Right lobe of liver (tissue), 6 donors: Measurements from ENCODE around the gene RPL22. TPM values are rescaled to one million over a fixed set of nuclear protein-coding genes. Genes with fewer than 3 reads are reported as not detected.

Experiments used
- ATAC-seq, 4 donors: fragments of 200-7000 bp; cut with Tn5 transposase; one replicate each; pipeline ENCODE4 v1.9.1; 2020; ENCODE audit warnings: mild to moderate bottlenecking in 4 of 4, moderate library complexity in 4 of 4
- DNase-seq, 3 donors: peaks; one replicate each; pipeline ENCODE4 v3.0.0-alpha.2; 2020
- H3K27ac ChIP-seq, 3 donors: fragments of 200-600 bp; one replicate each; pipeline ENCODE4 v1.8.0; 2022
- H3K27me3 ChIP-seq, 2 donors: fragments of 200-600 bp; one replicate each; pipeline ENCODE4 v1.8.0; 2022
- H3K36me3 ChIP-seq, 4 donors: fragments of 200-600 bp; sonication (generic) in 1 of 4; one replicate each; pipeline versions ENCODE4 v1.5.1 to v1.8.0; 2017 to 2022; ENCODE audit warnings: control low read depth in 1 of 4
- H3K4me1 ChIP-seq, 4 donors: fragments of 200-600 bp; sonication (generic) in 1 of 4; one replicate each; pipeline versions ENCODE4 v1.5.1 to v1.8.0; 2017 to 2022; ENCODE audit warnings: control low read depth in 1 of 4
- H3K4me3 ChIP-seq, 3 donors: fragments of 200-600 bp; one replicate each; pipeline ENCODE4 v1.8.0; 2022
- H3K9me3 ChIP-seq, 4 donors: fragments of 200-600 bp; sonication (generic) in 1 of 4; one replicate each; pipeline versions ENCODE4 v1.5.1 to v1.8.0; 2017 to 2022; ENCODE audit warnings: control low read depth in 1 of 4
- CTCF ChIP-seq, 4 donors: fragments of 200-600 bp in 3 of 4; fragments of 450-650 bp in 1 of 4; IDR thresholded peaks; one replicate each; pipeline versions ENCODE4 v1.5.1 to v1.8.0; 2016 to 2022; ENCODE audit warnings: antibody characterized with exemption in 4 of 4, mild to moderate bottlenecking in 2 of 4
- POLR2A ChIP-seq: fragments of 450-650 bp; IDR thresholded peaks from one replicate; pipeline ENCODE4 v1.6.1; 2017; ENCODE audit warnings: antibody characterized with exemption, mild to moderate bottlenecking
- whole genome bisulfite sequencing: methylation state at CpG from one replicate; pipeline ENCODE4 v1.1.6; 2018; ENCODE audit warnings: low coverage, low lambda C conversion rate; ENCODE audit not compliant: insufficient coverage; ENCODE audit errors: missing lambda C conversion rate; 5-methylcytosine and 5-hydroxymethylcytosine counted together
- intact Hi-C, 2 donors: fragments of 100-400 bp; cut with DNase I; formaldehyde crosslinking; loops; one replicate each; pipeline versions ENCODE4 v1.11.2 to v1.14.1; 2022
- total RNA-seq, 6 experiments: library from RNA; depleted of rRNA in 2 of 6; stranded (reverse); fragments of >200 nt in 2 of 6; fragmentation: NEBNext Ultra II Directional in 3 of 6; extraction: Animal tissue kit (Norgen Biotek cat#: 25700) in 3 of 6; gene quantifications; one replicate each; pipeline versions ENCODE4 v1.1.0 to v1.2.4, GENCODE V29; 2016 to 2023
- donor health status: DM: no; HTN: yes; CAD: no.
- donor health status: DM: no; HTN: no; CAD: no.
- donor health status: DM: no; HTN: no; CAD: no.
- donor health status: DM: no; HTN: yes; CAD: no.
- donor health status: DM: no; HTN: yes; CAD: no.

The RPL22 gene
- total RNA-seq, 6 experiments from 2014 or later: 45.4 to 156 (median 134) TPM

- ATAC-seq: no peak
- Histone ChIP-seq H3K27ac (no peak overlapping the region), H3K9me3 (no peaks in the 10 kb centered on the region), H3K27me3 (peaks cover 5 to 41% of the 10 kb centered on the region in 2 donors), H3K36me3 (no peaks in the 10 kb centered on the region), H3K4me3 (no peak overlapping the region), H3K4me1 (peaks cover 0 to 25% (median 0%) of the 10 kb centered on the region in 4 donors)
- intact Hi-C loops: loop anchor here (5.0 to 10.0 kb wide), 6 partner anchors 98 to 192 kb away; partner anchors contain the start of gene ESPN (in 1 of the 2)
- DNase-seq: peak in 2 of 3 donors; percentile 42 to 44
- 6% methylated on average over 11 of the region's 24 CpGs for WGBS
- no peak for TF ChIP-seq POLR2A
Observed at GRCh38 chr1:6244401-6245049, 45.1 kb upstream of the RPL22 start.

GRCh38 chr1:6243993-6244392, 44.6 kb upstream of the RPL22 start, which contains the start of gene HES3:
Gene HES3 (plus strand): TSS chr1:6244179. CDS start chr1:6244366, 187 bp downstream.
- Histone ChIP-seq H3K4me3 (no peak within 1 kb of the TSS), H3K27ac (no peak within 1 kb of the TSS), H3K27me3 (peaks cover 5 to 41% of the 10 kb centered on the region in 2 donors), H3K9me3 (no peaks in the 10 kb centered on the region), H3K4me1 (peaks cover 0 to 24% (median 0%) of the 10 kb centered on the region in 4 donors), H3K36me3 (no peaks in the 10 kb centered on the region)
- intact Hi-C loops: loop anchor here (5.0 to 10.0 kb wide), 3 partner anchors 181 to 192 kb away; partner anchors contain the start of gene ESPN (in 1 of the 2)
- TF ChIP-seq POLR2A (no peak), CTCF (IDR thresholded peaks at IDR 0.05) (no peak)
- DNase-seq: peak in 1 of 3 donors; percentile 41
- ATAC-seq: no peak
- WGBS: 4% methylated on average over 5 of the region's 16 CpGs

DNA sequence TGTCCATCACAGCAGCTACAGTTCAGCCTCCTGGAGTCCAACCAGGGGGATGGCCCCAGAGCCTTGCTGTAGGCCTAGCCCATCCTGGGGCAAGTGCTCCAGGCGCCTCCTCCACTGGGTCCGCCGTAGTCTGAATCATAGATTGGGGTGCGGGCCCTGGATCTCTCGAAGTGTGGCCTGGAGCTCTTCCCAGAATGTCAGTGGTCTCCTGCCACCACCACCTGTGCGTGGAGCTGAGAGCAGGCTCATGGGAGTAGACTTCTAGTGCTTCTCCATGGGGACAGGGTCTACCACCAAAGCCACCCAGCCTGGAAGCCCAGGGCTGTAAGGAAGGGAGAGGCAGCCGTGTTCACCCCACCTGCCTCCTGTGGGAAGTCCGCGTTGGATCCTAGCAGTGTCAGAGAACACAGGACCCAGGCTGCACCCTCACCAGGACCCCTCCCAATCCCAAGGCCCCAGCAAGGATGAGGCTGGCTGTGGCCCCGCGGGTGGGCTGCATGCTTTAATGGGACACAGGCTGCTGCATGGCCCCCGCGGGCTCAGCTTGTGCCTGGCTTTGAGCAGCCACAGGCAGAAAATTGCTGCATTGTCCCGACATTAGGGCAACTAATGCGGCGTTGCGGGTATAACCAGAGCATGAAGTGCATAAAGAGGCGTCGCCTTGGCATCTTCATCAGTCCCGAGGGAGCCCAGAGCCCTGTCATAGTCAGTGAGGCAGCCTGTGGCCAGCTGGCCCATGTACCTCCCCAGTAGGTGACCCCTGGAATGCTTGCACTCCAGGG, 43.8 kb upstream of the RPL22 start:
- Histone ChIP-seq H3K36me3 (no peaks in the 10 kb centered on the region), H3K4me3 (no peak overlapping the region), H3K9me3 (no peaks in the 10 kb centered on the region), H3K4me1 (peaks cover 0 to 22% (median 0%) of the 10 kb centered on the region in 4 donors), H3K27me3 (peaks cover 5 to 41% of the 10 kb centered on the region in 2 donors), H3K27ac (no peak overlapping the region)
- TF ChIP-seq CTCF (IDR thresholded peaks at IDR 0.05) (no peak), POLR2A (no peak)
- intact Hi-C loops: loop anchor here (5.0 to 10.0 kb wide), 3 partner anchors 182 to 191 kb away; partner anchors contain the start of gene ESPN (in 1 of the 2)
- DNase-seq (no peak), ATAC-seq (no peak)
- 16% methylated on average over 8 of the region's 20 CpGs for WGBS

DNA sequence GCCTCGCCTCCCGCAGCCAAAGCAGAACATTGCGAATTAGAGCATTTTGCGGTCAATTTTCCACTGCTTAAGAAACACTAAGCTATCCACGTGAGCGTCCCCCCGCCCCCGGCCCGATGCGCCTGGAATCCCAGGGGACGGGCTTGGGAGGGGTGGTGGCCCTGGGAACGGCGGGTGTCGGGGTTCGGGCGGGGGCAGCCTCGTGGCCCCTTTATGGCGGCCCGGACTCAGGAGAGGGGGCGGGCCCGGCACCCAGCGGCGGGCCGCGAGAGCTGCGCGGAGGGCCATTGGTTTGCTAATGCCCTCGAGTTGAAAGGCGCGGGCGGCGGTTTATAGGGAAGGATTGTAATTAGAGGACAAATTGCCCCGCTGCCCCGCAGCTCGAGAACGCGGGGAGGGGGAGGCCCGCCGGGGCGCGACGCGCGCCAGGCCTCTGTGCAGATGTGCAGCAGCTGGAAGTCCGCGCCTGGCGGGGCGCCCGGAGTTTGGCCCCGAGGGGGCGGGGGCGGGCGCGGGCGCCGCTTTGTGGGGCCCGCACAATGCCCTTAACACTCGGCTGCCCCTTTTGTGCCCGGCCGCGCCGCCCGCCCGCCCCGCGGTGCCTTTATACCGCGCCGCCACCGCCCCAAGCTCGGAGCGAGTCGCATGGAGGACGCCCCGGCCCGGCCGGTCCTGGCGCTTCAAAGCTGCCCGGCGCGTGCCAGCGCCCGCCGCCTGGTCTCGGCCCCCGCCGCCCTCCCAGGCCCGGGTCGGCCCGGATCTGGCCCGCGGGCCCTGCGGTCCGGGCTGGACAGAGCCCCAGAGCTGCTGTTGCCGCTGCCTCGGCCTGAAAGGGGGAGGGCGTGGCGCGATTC, 42.7 kb upstream of the RPL22 start:
- DNase-seq (peak in 2 of 3 donors; percentile 39 to 41), ATAC-seq (no peak)
- H3K36me3 ChIP-seq: no peaks in the 10 kb centered on the region
- peaks cover 0 to 22% (median 0%) of the 10 kb centered on the region in 4 donors for H3K4me1 ChIP-seq
- TF ChIP-seq CTCF (IDR thresholded peaks at IDR 0.05) (no peak), POLR2A (no peak)
- intact Hi-C loops: loop anchor here (5.0 to 10.0 kb wide), 3 partner anchors 183 to 190 kb away; partner anchors contain the start of gene ESPN (in 1 of the 2)
- H3K4me3 ChIP-seq: no peak overlapping the region
- no peaks in the 10 kb centered on the region for H3K9me3 ChIP-seq
- WGBS: 0% methylated on average over 1 of the region's 99 CpGs
- H3K27ac ChIP-seq: no peak overlapping the region
- peaks cover 5 to 41% of the 10 kb centered on the region in 2 donors for H3K27me3 ChIP-seq
